HG03460 (cell line): ENCODE measurements around the gene SEPTIN3.

ENCODE experiments used
- ATAC-seq: cut with Tn5 transposase; IDR thresholded peaks from one replicate; pipeline ENCODE4 v1.9.1; 2021; ENCODE audit not compliant: unreplicated experiment

Gene SEPTIN3

DNA sequence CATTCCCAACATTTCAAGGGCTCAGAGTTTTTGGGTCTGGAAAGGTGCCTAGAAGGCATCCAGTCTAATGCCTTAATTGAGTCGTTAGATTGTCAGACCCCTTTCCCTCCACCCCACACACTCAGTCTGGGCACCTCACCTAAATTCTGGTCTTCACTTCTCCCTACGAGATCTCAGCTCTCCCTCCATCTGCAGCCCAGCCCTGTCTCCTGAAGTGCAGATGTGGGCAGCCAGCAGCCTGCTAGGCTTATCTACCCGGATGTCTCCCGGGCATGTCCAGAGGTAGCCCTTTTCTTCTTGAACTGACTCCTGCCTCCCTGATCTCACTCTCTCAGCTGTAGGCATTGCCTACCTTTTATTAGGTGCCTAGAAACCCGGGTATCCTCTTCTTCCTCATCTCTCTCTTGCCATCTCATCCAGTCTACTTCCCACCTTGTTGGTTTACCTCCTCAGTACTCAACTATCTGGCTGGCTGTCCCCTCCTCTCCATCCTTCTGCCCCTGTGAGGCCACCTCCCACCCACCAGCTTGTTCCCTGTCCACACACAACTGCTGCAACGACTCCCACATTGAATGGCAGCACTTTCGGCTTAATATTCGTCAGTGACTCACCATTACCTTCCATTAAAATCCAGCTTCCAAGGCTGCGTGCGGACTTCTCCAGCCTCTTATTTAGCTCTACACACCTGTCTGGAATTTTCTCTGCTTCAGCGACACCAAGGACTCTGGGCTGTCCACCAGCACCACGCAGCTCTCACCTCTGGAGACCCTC lies 6.2 kb downstream of the SEPTIN3 start:
- no peak for ATAC-seq

DNA sequence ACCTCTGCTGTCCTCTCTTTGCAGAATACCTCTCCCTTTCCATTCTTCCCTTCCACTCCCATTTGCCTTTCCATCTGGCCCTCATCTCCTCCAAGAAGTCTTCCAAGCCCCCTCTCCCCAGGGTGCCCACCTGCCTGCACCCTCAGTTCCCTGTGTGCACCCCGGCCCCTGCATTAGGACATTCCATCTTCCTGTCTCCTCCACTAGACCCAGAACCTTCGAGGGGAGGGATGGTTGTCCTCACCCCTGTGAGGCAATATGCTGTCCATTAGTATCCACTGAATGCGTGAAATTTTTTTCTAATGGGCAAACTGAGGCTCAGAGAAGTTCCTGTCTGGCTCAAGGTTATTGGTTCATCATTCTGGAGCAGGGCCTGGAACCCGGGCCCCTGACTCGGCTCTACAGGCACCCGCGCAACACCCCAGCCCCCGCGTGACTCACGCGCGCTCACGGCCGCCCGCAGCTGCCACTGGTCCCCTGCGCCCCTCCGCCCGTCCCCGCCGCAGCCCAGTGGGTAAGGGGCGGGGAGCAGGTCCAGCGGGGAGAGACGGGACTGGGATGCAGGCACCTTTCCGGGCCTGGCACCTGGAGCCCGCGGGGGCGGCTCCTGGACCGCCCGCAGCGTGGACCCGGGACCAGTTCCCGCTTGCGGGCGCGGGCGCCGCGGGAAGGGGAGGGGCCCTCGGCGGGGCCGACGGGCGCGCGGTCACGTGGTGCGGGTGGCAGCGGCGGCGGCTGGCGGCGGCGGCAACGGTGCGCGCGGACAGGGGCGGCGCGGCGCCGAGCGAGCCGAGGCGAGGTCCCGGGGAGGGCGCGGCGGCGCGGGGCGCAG lies 7.0 kb downstream of the SEPTIN3 start:
- ATAC-seq: no peak

DNA sequence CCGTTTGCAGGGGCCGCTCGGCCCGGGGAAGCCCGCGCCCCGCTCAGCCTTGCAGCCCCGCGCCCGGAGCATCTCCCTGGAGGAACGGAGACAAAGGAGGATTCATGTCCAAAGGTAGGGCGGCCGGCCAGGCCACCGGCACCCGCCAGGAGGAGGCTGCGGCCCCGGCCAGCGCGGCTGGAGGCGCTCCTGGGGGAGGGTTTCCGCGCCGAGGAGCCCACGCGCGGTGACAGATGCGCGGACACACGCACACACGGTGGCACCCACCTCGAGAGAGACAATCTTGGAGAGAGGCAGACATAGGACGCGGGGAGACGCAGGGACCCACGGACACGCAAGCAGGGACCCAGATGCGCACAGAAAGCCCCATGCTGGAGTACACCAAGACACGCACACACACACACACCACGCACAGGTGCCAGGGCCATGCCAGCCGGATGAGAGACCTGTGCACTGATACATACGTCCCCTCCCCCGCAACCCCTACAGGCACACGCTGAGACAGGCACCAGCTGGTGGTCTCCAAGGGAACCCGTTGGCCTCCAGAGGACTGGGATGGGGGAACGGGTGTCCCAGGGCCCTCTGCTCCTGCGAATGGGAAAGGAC lies 7.8 kb downstream of the SEPTIN3 start:
- no peak for ATAC-seq

DNA sequence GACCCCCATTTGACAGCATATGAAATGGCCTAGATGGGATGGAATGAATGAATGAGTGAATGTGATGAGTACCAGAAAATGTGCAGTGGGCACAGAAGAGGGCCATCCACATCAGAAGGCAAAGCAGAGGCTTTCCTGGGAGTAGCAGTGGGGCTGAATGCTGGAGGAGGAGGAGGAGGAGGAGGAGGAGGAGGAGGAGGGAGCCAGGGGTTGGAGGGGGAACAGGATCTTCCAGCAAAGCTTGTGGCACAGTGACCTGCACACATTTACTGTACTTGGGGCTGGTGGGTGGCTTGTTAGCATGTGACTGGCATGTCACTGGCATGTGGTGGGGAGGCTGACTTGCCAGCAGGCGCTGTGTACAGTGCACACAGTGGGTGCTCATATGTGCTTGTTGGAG lies 9.5 kb downstream of the SEPTIN3 start:
- ATAC-seq: no peak

DNA sequence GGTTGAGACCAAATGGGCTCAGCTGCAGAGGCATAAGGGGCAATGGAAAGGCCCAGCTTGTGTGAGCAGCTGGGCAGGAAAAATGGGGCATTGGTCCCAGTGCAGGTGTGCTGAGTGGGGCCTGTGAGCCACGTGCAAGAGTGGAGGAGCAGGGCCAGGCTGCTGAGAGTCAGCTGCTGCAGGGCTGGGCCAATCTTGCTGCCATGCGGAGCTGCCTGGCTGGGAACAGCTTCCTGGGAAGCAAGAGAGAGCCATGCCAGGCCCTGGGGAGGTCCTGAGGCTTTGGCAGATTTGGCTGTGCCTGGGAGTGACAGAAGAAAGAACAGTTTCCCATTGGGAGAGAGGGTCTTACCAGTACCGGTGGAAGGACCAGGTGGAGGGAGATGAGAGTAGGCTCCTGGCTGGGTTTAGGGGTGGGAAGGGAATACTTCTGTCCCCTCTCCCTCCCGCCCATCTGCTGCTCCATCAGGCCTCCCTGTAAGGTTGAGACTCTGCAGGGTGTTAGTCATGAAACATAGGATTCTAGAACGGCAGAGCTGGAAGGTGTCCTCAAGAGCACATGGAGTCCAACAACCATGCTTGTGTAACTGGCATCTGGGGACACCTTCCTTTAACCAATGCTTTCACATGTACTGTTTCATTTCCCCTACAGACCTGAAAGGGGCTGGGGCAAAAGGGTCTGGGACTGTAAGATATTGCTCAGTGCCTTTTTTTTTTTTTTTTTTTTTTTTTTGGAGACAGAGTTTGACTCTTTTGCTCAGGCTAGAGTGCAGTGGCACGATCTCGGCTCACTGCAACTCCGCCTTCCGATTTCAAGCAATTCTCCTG lies 10.4 kb downstream of the SEPTIN3 start:
- ATAC-seq: no peak

DNA sequence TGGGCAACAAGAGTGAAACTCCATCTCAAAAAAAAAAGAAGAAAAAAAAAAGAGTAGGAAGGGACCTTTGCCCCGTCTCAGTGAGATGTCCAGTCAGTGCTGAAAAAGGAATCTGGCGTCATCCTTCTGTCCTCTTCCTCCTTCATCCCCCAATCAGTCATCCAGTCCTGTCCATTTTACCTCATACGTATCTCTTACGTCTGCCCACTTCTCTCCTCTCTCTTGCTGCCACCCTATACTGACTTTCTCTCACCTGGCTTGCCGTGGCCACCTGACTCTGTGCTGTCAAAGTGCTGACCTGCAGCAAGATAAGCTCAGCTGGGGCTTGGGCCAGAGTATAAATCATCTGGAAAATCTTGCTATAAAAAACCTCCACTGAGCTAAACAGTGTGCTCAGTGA lies 13.6 kb downstream of the SEPTIN3 start:
- ATAC-seq: no peak

DNA sequence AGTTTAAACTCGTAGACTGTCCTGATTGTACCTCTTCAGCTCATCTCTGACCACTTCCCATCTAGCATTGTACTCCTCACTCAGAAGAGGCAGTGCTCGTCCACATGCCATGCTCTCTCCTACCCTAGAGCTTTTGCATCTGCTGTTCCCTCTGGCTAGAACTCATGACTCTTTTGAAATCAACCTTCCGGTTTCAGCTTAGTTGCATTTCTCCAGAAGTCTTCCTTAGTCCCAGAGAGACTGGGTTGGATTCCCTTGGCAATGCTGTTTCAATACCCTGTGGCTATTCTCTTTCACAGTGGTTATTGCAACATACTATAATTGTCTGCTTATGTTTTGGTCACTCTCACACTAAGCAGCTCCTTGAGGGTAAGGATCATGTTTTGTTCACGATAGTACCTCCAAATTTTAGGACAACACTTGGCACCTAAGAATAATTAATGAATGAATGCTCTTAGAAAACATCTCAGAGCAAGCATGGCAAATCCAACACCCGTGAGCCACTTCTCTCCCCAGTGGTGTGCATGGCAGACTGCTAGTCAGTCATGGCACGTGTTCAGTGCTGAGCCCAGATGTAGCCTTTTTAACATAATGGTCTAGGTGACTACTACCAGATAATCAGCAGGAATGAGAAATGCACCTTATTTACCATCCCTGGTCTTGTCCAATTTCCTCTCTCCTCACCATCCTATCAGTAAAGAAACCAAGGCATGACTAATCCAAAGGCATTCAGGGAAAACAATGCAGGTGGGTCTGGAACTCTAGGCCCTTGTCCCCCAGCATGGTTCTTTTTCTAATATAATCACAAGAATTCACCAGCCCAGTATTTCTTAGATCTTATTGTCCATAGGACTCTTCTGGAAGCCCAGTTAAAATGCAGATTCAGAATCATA lies 14.5 kb downstream of the SEPTIN3 start:
- no peak for ATAC-seq

DNA sequence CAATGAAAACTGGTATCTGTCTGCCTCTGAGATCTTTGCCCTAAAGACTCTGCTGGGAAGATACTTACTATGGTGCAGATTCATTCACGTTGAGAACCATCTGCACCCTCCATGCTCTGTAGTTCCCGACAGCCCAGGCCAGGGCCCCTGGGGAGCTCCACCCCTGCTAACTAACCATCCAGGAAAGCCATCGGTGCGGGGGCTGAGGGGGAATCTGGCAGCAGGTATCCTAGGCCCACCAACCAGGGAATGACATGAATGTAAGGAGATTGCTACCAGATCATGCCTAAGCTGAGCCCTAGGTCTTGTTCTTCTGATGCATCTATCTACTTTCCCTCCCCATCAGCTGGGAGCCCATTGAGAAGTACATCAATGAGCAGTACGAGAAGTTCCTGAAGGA lies 18.0 kb downstream of the SEPTIN3 start:
- no peak for ATAC-seq

DNA sequence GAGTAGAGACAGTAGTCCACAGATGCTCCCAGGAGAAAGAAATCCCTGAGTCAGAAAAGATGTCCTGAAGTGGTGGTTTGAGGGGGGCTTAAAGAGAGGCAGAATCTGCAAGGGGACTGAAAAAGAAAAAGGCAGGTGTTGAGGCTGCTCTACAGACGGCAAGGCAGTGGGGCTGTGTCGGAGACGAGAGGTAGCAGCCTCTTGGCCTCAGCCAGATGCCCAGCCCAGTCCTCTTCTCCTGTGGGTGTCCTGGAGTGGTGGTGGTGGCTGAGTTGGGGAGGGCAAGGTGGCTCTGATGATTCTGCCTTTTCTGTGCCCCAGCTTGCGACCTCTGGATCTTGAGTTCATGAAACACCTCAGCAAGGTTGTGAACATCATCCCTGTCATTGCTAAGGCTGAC lies 20.0 kb downstream of the SEPTIN3 start:
- ATAC-seq: no peak

DNA sequence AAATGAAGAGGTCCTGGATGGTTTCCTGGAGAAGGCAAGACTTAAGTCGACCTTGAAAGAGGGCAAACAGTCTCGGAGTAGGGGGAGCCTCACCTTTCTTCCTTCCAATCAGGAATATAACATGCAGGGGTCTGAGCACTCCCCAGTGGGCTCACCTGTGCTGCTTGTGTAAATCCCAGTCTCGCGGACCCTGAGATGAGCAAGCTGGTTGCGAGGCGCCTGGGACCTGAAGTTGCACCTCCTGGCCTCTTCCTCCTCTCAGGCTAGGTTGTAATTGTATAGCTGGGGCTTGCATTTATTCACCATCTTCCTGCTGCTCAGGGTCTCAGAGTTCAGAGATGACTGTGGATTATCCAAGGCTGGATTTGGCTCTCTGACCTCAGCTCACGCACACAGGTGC lies 21.9 kb downstream of the SEPTIN3 start:
- no peak for ATAC-seq

DNA sequence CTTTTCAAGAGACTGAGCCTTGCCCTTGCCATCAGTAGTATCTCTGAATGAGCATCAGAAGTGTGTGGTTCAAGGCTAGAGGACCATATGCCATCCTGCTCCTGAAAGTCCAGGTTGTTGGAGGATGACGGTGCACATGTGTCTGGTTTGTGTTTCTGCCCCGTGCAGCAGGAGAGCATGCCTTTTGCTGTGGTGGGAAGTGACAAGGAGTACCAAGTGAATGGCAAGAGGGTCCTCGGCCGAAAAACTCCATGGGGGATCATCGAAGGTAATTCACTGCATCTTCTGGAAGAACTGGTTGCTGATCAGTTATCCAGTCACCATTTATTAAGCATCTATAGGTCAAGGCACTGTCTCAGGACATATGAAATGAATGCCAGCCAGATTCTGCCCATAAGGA lies 23.3 kb downstream of the SEPTIN3 start:
- no peak for ATAC-seq

DNA sequence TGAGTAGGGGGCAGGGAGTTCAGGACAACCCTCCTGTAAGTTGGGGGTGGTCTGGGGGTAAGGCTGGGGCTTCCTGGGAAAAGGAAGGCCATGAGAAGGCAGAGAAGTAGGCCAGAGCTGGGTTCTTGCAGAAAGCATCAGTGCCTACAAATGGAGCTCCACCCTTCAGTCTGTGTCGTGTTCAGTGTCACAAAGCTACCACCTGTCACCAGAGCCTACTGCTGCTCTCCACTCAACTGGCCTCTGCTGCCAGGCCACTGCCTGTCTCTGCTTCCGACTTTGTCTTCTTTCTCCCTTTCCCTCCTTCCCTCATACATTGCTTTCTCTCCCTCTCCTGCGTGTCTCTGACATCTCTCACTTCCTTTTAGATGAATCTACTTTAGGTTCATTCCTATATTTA lies 26.0 kb downstream of the SEPTIN3 start:
- no peak for ATAC-seq

DNA sequence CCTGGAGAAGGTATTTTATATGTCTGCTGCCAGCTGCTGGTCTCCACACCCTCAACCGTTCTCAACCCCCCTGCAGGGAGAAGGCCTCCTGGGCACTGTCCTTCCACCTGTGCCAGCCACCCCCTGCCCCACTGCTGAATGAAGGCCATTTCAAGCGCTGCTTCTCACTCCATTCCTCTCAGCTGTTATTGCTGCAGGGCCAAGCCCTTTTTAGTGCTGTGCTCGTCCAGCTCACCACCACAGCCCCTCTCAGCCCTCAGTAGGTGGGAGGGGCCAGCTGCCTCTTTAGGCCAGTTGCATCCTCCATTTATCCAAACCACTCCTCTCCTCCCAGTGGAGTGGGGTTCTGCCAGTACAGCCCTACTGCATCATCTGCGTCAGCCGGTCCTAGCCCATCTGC lies 27.6 kb downstream of the SEPTIN3 start:
- no peak for ATAC-seq

DNA sequence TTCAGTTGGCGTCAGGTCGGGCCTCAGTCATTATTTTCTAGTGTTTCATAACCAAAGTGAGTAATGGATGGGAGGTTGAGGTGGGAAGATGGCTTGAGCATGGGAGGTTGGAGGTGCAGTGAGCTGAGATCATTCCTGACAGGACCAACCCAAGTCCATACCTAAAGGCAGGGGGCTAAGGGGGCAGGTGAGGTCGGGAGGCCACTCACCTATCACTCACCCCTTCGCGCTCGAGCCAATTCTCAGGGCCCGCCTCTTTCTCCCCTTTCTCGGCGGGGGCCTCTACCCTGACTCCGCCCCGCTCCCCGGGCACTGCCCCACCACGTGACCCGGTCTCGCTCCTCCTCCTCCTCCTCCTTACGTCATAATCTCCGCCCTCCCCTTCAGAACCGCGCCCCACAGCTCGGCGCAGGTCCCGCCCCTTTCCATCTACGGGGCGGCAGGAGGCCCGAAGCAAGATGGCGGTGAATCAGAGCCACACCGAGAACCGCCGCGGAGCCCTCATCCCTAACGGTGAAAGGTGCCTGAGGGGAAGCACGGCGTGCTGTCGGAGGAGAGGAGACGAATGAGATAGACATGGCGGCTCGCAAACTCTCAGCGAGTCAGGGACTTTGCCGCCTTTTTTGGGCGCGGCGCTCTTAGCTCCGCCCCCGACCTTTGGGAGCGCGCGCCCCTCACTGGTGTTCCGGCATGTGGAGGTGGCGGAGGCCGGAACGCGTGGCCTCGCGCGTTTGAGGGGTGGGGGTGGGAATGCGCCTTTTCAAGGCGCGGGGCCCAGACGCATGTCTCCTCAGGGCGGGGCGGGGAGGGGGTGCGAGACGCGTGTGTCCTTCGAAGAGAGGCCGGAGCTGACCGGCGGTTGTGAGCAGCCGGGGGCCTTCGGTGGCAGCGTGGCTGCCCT lies 29.4 kb downstream of the SEPTIN3 start, which contains the start of gene WBP2NL:
Gene WBP2NL, plus strand, starts transcription at position 428 of the 901 bp plus-strand sequence. Its CDS starts 31 bp downstream, at position 459.
- peak; percentile 74 for ATAC-seq

DNA sequence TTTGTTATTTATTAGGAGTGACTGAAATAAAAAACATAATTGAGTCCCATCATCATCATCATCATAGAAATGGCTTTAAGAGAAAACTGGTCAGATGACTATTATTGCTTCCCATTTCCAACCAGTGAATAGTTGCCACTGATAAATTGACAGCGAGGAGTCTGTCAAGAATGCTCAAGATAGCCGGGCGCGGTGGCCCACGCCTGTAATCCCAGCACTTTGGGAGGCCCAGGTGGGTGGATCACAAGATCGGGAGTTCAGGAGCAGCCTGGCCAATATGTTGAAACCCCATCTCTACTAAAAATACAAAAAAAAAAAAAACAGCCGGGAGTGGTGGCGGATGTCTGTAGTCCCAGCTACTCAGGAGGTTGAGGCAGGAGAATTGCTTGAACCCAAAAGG lies 31.2 kb downstream of the SEPTIN3 start:
- no peak for ATAC-seq

DNA sequence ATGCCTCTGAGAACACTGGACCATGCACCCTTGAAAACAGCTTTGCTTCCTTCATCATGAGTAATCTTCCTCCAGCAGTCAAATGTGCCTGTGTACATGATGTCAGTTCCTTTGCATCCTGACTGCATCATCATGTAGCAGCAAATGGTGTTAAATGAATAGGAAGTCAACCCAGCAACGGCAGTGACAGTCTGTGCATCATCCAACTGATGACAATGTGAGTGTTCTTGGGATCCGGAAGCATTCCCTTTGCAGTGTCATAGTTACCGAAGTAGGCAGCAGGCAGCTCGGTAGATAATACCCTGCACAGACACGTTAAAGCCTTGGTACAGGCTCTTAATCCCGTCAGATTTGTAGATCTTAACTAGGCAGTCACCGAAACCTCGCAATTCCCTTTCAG lies 31.9 kb downstream of the SEPTIN3 start:
- no peak for ATAC-seq

DNA sequence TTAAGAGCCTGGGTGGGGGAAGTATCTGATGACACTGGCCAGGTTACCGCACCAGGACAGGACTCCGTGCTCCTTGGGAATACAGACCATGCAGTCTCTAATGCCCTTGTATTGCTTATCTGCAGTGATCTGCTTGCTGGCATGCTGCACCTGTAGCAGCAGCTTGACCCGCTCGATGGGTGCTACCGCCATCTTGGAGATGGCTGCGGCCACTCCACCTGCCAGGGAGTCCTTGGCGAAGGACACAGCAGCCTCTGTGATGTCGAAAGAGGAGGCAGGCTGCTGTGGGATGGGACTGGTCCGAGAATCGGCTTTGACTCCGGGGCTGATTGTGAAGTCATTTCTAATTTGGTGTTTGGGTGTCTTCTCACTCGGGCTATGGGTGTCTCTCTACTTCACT lies 32.5 kb downstream of the SEPTIN3 start:
- ATAC-seq: no peak

DNA sequence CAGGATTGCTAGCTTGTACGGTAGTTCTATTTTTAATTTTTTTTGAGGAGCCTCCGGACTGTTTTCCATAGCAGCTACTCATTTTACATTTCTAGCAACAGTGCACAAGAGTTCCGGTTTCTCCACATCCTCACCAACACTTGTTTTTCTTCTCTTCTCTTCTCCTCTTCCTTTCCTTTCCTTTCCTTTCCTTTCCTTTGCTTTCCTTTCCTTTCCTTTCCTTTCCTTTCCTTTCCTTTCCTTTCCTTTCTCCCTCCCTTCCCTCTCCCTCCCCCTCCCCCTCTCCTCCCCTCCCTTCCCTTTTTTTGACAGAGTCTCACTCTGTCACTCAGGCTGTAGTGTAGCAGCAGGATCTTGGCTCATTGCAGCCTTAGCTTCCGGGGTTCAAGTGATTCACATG lies 38.7 kb downstream of the SEPTIN3 start:
- no peak for ATAC-seq

DNA sequence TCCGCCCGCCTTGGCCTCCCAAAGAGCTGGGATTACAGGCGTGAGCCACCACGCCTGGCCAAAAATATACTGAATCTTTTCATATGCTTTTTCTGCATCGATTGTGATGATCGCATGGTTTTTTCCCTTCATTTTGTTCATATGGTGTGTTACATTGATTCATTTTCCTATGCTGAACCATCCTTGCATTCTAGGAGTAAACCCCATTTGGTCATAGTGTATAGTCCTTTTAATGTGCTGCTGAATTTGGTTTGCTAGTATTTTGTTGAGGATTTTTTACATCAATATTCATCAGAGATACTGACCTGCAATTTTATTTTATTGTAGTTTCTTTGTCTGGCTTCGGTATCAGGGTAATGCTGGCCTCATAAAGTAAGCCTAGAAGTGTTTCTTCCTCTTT lies 41.5 kb downstream of the SEPTIN3 start:
- no peak for ATAC-seq
